Lower lobe of right lung (tissue), 2 donors: Measurements from ENCODE around the gene STING1. TPM values are rescaled to one million over a fixed set of nuclear protein-coding genes. Genes with fewer than 3 reads are reported as not detected.

Experiments used
- ATAC-seq, 2 donors: fragments of 200-7000 bp; cut with Tn5 transposase; one replicate each; pipeline ENCODE4 v1.9.1; 2020 to 2022; ENCODE audit warnings: mild to moderate bottlenecking in 2 of 2, moderate library complexity in 2 of 2
- DNase-seq: peaks from one replicate; pipeline ENCODE4 v3.0.0-alpha.2; 2020
- H3K27ac ChIP-seq: fragments of 200-600 bp; one replicate; pipeline ENCODE4 v1.8.0; 2022
- H3K27me3 ChIP-seq: fragments of 200-600 bp; one replicate; pipeline ENCODE4 v1.8.0; 2022; ENCODE audit warnings: low read depth
- H3K36me3 ChIP-seq: fragments of 200-600 bp; one replicate; pipeline ENCODE4 v1.8.0; 2022; ENCODE audit warnings: mild to moderate bottlenecking
- H3K4me1 ChIP-seq: fragments of 200-600 bp; one replicate; pipeline ENCODE4 v1.8.0; 2022
- H3K4me3 ChIP-seq: fragments of 200-600 bp; one replicate; pipeline ENCODE4 v1.8.0; 2022; ENCODE audit warnings: mild to moderate bottlenecking
- H3K9me3 ChIP-seq: fragments of 200-600 bp; one replicate; pipeline ENCODE4 v1.8.0; 2022
- intact Hi-C: fragments of 100-400 bp; cut with DNase I; formaldehyde crosslinking; loops from one replicate; pipeline ENCODE4 v1.11.0; 2022
- total RNA-seq: library from RNA; stranded (reverse); fragmentation: NEBNext Ultra II Directional; extraction: Animal tissue kit (Norgen Biotek cat#: 25700); gene quantifications from one replicate; pipeline ENCODE4 v1.2.1, GENCODE V29; 2021
- TF ChIP-seq, protein P1 (sequence below): fragments of 200-600 bp; IDR thresholded peaks from one replicate; pipeline ENCODE4 v1.8.0; 2022; ENCODE audit warnings: antibody characterized with exemption, mild to moderate bottlenecking
- donor health status: DM: no; HTN: yes; CAD: no; lungs with severe emphysema.

Gene STING1
- total RNA-seq, 1 donor from 2014 or later: 120 TPM

DNA sequence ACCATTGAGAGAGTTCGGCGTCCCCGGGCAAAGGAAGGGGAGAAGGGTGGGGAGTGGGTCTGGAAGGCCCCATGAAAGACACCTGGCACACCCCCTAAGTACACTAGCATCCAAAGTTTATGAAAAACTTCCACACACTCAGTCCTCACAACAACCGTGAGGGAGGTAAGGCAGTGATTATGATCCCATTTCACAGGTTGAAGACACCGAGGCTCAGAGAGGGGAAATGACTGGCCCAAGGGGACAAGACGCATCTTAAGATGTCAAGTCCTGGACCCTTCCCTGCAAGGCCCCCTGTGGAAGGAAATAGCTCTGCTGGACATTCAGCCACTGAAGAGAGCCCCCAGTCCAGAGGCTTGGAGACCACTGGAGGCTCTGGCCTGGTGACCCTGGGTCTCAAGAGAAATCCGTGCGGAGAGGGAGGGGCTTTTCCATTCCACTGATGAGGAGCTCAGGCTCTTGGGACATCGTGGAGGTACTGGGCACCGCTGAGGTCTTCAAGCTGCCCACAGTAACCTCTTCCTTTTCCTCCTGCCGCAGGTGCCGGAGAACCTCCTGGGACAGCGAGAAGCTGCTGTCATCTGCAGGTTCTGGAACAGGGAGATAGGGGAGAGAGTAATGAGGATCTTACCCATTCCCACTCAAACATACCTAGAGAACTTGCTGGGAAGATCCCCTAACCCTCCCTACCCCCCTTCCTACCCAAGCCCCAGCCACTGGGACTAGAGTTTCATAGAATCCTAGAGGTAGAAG lies 6.5 kb downstream of the STING1 start:
- Histone ChIP-seq H3K4me1 (peaks cover 64% of the 10 kb centered on the region), H3K9me3 (no peaks in the 10 kb centered on the region), H3K27me3 (no peaks in the 10 kb centered on the region), H3K27ac (peak overlapping the region; percentile 38), H3K36me3 (peaks cover 63% of the 10 kb centered on the region), H3K4me3 (no peak overlapping the region)
- TF ChIP-seq, protein P1, sequence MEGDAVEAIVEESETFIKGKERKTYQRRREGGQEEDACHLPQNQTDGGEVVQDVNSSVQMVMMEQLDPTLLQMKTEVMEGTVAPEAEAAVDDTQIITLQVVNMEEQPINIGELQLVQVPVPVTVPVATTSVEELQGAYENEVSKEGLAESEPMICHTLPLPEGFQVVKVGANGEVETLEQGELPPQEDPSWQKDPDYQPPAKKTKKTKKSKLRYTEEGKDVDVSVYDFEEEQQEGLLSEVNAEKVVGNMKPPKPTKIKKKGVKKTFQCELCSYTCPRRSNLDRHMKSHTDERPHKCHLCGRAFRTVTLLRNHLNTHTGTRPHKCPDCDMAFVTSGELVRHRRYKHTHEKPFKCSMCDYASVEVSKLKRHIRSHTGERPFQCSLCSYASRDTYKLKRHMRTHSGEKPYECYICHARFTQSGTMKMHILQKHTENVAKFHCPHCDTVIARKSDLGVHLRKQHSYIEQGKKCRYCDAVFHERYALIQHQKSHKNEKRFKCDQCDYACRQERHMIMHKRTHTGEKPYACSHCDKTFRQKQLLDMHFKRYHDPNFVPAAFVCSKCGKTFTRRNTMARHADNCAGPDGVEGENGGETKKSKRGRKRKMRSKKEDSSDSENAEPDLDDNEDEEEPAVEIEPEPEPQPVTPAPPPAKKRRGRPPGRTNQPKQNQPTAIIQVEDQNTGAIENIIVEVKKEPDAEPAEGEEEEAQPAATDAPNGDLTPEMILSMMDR: no peak
- DNase-seq: no peak
- intact Hi-C loops: no loop called here
- no peak for ATAC-seq

DNA sequence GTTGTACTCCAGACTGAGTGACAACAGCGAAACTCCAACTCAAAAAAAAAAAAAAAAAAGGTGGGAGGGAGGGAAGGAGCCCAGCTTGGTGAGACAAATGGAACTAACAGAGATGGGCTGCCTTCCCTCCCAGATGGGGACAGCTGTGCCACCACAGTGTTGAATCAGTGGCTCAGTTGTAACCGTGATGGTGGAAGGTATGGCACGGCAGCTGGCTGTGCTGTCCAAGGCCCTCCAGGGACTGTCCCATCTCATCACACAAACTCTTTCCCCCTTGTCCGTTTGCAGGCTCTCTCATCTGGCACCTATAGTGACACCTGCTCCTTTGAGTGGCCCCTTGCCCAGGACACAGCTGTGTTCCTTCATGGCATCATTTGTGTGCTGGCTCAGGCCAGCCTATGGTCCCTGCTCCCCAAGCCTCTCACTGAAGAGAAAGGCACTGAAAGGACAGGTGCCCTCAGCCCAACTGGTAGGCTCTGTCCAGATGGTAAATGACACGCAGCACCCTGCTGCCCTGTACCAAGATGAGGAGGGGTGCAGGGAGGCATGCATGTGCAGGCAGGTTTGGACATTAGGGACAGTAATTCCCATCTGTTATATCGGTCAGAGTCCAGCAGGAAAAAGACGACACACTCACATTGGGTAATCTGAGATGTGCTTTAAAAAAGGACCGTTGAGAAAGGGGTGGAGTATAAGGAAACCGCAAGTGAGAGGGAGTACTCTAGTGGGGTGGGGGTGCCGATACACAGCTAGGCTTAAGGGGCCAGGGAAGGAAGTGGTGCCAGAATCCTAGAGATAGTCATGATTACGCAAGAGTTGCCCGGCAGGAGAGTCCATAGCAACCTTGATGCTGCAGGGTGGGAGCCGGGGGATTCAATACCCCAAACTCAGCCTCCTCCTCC lies 7.4 kb downstream of the STING1 start:
- peaks cover 55% of the 10 kb centered on the region for H3K36me3 ChIP-seq
- no peaks in the 10 kb centered on the region for H3K9me3 ChIP-seq
- peaks cover 62% of the 10 kb centered on the region for H3K4me1 ChIP-seq
- TF ChIP-seq, protein P1: no peak
- DNase-seq (no peak), ATAC-seq (peak; percentile 71 to 83)
- H3K27me3 ChIP-seq: no peaks in the 10 kb centered on the region
- intact Hi-C loops: no loop called here
- peak overlapping the region; percentile 24 for H3K27ac ChIP-seq
- H3K4me3 ChIP-seq: no peak overlapping the region

DNA sequence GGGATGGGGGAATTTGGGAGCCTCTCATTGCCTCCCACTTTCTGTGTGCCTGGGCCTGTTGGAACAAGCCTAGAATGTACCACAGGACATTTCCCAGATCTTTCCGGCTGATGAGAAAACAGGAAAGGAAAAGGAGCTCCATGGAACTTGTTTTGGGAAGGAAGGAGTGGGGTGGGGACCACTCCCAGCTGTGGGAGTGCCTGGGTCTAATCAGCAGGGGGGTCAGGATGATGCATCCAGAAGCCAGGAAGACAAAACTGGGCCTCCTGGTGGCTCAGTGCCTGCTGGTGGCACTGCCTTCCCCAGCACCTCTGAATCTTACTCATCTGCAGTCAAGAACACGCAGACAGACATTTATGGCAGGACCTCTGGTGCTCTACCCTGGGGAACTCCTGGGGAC lies 9.0 kb downstream of the STING1 start:
- H3K27ac ChIP-seq: peak overlapping the region; percentile 61
- H3K9me3 ChIP-seq: no peaks in the 10 kb centered on the region
- ATAC-seq (no peak), DNase-seq (no peak)
- TF ChIP-seq, protein P1: peak; percentile 14
- no peak overlapping the region for H3K4me3 ChIP-seq
- no peaks in the 10 kb centered on the region for H3K27me3 ChIP-seq
- H3K4me1 ChIP-seq: peaks cover 56% of the 10 kb centered on the region
- peaks cover 40% of the 10 kb centered on the region for H3K36me3 ChIP-seq
- intact Hi-C loops: no loop called here

DNA sequence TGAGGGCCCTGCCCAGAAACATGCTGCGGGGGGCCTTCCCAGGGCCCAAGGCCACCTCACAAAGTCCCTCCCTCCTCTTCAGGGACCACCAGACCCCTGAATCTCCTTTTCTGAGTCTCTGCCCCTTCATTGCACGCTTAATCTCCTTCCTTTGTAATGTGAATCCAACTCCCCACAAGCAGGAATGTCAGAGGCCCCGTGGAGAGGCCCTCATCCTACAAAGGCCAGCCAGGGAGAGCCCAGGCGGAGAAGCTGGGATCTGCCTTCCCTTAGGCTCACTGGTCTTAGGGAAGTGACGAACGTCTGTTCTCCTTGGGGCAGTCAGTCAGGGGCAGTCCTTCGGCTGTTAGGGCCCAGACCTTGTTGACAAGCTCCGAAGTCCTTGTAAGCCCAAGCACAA lies 9.5 kb downstream of the STING1 start:
- peaks cover 55% of the 10 kb centered on the region for H3K4me1 ChIP-seq
- no peak overlapping the region for H3K4me3 ChIP-seq
- H3K27me3 ChIP-seq: no peaks in the 10 kb centered on the region
- TF ChIP-seq, protein P1: no peak
- H3K36me3 ChIP-seq: peaks cover 36% of the 10 kb centered on the region
- no peak for ATAC-seq
- intact Hi-C loops: no loop called here
- peak overlapping the region; percentile 61 for H3K27ac ChIP-seq
- no peaks in the 10 kb centered on the region for H3K9me3 ChIP-seq
- DNase-seq: no peak

DNA sequence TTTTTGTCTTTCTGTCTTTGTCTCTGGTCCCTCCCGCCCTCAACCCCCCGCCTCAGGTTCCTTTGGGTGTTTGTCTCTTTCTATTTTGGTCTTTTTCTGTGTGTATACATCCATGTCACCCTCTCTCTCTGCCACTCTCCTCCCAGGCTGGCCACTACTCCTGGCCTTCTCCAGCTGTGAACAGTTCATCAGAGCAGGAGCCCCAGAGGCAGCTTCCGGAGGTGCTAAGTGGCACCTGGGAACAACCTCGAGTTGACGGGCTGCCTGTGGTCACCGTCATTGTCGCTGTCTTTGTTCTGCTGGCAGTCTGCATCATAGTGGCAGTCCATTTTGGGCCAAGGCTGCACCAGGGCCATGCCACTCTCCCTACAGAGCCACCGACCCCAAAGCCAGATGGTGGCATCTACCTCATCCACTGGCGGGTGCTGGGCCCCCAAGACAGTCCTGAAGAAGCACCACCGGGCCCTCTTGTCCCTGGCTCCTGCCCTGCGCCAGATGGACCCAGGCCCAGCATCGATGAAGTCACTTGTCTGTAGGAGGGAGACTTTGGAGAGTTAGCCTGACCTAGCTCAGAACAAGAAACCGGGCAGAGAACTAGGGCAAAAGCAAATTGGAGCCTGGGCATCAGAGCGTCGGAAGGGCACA lies 10.1 kb downstream of the STING1 start:
- TF ChIP-seq, protein P1: no peak
- peak overlapping the region; percentile 61 for H3K27ac ChIP-seq
- no peak for ATAC-seq

More for the DNA sequence above, 10.1 kb downstream of the STING1 start:
- H3K36me3 ChIP-seq: peaks cover 30% of the 10 kb centered on the region
- no peak for DNase-seq
- intact Hi-C loops: no loop called here
- H3K9me3 ChIP-seq: no peaks in the 10 kb centered on the region
- no peak overlapping the region for H3K4me3 ChIP-seq
- peaks cover 55% of the 10 kb centered on the region for H3K4me1 ChIP-seq
- no peaks in the 10 kb centered on the region for H3K27me3 ChIP-seq
